GM12892 (cell line): ENCODE measurements around the gene FAH.

ENCODE experiments used
- POLR2A ChIP-seq: IDR thresholded peaks from 2 replicates; pipeline ENCODE4 v1.6.1; 2011; ENCODE audit warnings: low read depth, low read length, control low read depth
- POLR2AphosphoS5 ChIP-seq: IDR thresholded peaks from 2 replicates; pipeline ENCODE4 v1.6.1; 2011; ENCODE audit warnings: low read depth, low read length, control low read depth
- TAF1 ChIP-seq: IDR thresholded peaks from 2 replicates; pipeline ENCODE4 v1.6.1; 2011; ENCODE audit warnings: low read depth, mild to moderate bottlenecking, control low read depth, low read length, borderline replicate concordance

GRCh38 chr15:80115021-80115420 is 37.8 kb upstream of the FAH start:
- no peak for TF ChIP-seq POLR2A
- TF ChIP-seq TAF1 = no peak
- TF ChIP-seq POLR2AphosphoS5 = no peak
